GM12875 (cell line): ENCODE measurements around the gene FCRL2.

Source experiments
- H3K4me3 ChIP-seq: one replicate; pipeline ENCODE4 v1.5.1; 2011; ENCODE audit warnings: low read depth, low read length, control low read depth
- CTCF ChIP-seq: IDR thresholded peaks from 2 replicates; pipeline ENCODE4 v1.5.1; 2011; ENCODE audit warnings: low read depth, mild to moderate bottlenecking, control low read depth, inconsistent platforms, low read length, moderate library complexity, borderline replicate concordance; ENCODE audit not compliant: insufficient read depth

Gene FCRL2

GRCh38 chr1:157776971-157777391 lies at the start of gene FCRL2:
Gene FCRL2 (minus strand): TSS chr1:157777132. CDS start chr1:157777073, 59 bp downstream.
- no peak for TF ChIP-seq CTCF
- H3K4me3 ChIP-seq, result no peak within 1 kb of the TSS

- H3K4me3 ChIP-seq, result no peak overlapping the region
- TF ChIP-seq CTCF, result no peak
These were observed 43.4 kb upstream of the FCRL2 start for GRCh38 chr1:157820299-157820698.

- H3K4me3 ChIP-seq, result no peak within 1 kb of the TSS
- no peak for TF ChIP-seq CTCF
These were observed 43.0 kb upstream of the FCRL2 start, which contains the start of gene FCRL1 for GRCh38 chr1:157819896-157820295. Gene FCRL1 (minus strand): TSS chr1:157820120. CDS start chr1:157820037, 83 bp downstream.

GRCh38 chr1:157819215-157819614 lies 42.3 kb upstream of the FCRL2 start:
- no peak overlapping the region for H3K4me3 ChIP-seq
- TF ChIP-seq CTCF, result no peak

GRCh38 chr1:157813269-157813668 lies 36.3 kb upstream of the FCRL2 start:
- TF ChIP-seq CTCF, result no peak
- H3K4me3 ChIP-seq, result no peak overlapping the region

- no peak for TF ChIP-seq CTCF
- peak overlapping the region; percentile 27 for H3K4me3 ChIP-seq
These were observed 29.7 kb upstream of the FCRL2 start for GRCh38 chr1:157806431-157807149.

GRCh38 chr1:157803851-157804250 lies 26.9 kb upstream of the FCRL2 start:
- no peak for TF ChIP-seq CTCF
- no peak overlapping the region for H3K4me3 ChIP-seq
